Measurements from ENCODE around the gene COPG1.

- TF ChIP-seq YY1 (IDR thresholded peaks at IDR 0.05; ENCODE audit: insufficient read depth, insufficient read length) = no peak
- TF ChIP-seq SUZ12 (IDR thresholded peaks at IDR 0.05; ENCODE audit: extremely low read depth, insufficient read depth, insufficient read length) = no peak
Observed at GRCh38 chr3:129224984-129225393, 24.4 kb upstream of the COPG1 start.
